H1 (cell line): ENCODE results near the gene MGAT5B. TPM values are rescaled to one million over a fixed set of nuclear protein-coding genes. Genes with fewer than 3 reads are reported as not detected.

Experiments
- CTCF ChIA-PET: fragments of 300-600 bp; sonication (Branson Sonifier 250); formaldehyde crosslinking; loops from one replicate; lab custom pipeline; 2021; ENCODE audit not compliant: partially characterized antibody; lab: Charles Lee
- POLR2A ChIA-PET: fragments of 300-600 bp; sonication (Branson Sonifier 250); formaldehyde crosslinking; loops from one replicate; lab custom pipeline; 2021; ENCODE audit warnings: inconsistent platforms; ENCODE audit not compliant: partially characterized antibody; lab: Charles Lee
- DNase-seq, 2 experiments: peaks; one replicate each; pipeline versions ENCODE4 v3.0.0 to v3.0.0-alpha.2; 2010 to 2022; ENCODE audit warnings: low spot score in 2 of 2, low read depth in 1 of 2, mixed read lengths in 1 of 2
- FAIRE-seq: peaks from 2 replicates; lab custom pipeline; 2011; peaks lifted over from hg19 to GRCh38; lab: Jason Lieb, UNC
- H2AFZ ChIP-seq: 2 replicates; pipeline ENCODE4 v1.8.1; 2012; ENCODE audit warnings: low read length, inconsistent platforms
- H2AK5ac ChIP-seq: 2 replicates; pipeline ENCODE4 v1.6.1; 2013; ENCODE audit warnings: low read depth, low read length
- H2BK120ac ChIP-seq: replicated peaks from 2 replicates; pipeline ENCODE3; 2013; ENCODE audit warnings: low read depth, low read length, inconsistent platforms
- H2BK12ac ChIP-seq: 2 replicates; pipeline ENCODE4 v1.6.1; 2013; ENCODE audit warnings: low read depth, low read length
- H2BK15ac ChIP-seq: 2 replicates; pipeline ENCODE4 v1.6.1; 2013; ENCODE audit warnings: low read length
- H2BK20ac ChIP-seq: 2 replicates; pipeline ENCODE4 v1.6.1; 2013; ENCODE audit warnings: low read length
- H2BK5ac ChIP-seq: 2 replicates; pipeline ENCODE4 v1.6.1; 2013; ENCODE audit warnings: low read depth, low read length
- H3K14ac ChIP-seq: 2 replicates; pipeline ENCODE4 v1.6.1; 2013; ENCODE audit warnings: inconsistent platforms; ENCODE audit not compliant: insufficient read length
- H3K18ac ChIP-seq: 2 replicates; pipeline ENCODE4 v1.6.1; 2013; ENCODE audit warnings: low read length; ENCODE audit errors: extremely low read depth
- H3K23ac ChIP-seq: 2 replicates; pipeline ENCODE4 v1.6.1; 2013; ENCODE audit warnings: inconsistent platforms; ENCODE audit not compliant: insufficient read length
- H3K23me2 ChIP-seq: 2 replicates; pipeline ENCODE4 v1.6.1; 2013; ENCODE audit warnings: low read depth, low read length
- H3K27ac ChIP-seq: 2 replicates; pipeline ENCODE4 v1.6.1; 2011; ENCODE audit warnings: low read depth, low read length, inconsistent platforms
- H3K27me3 ChIP-seq, 4 experiments: replicated peaks in 1 of 4; 1 replicate in 1 of 4; 2 replicates in 3 of 4; pipeline versions ENCODE4 v1.6.1 to v1.8.1; 2011 to 2013; ENCODE audit warnings: low read length in 3 of 4, mild to moderate bottlenecking in 3 of 4, inconsistent platforms in 2 of 4, mixed read lengths in 2 of 4, moderate library complexity in 1 of 4; ENCODE audit not compliant: control insufficient read depth in 3 of 4, insufficient read depth in 3 of 4; ENCODE audit errors: extremely low read depth in 1 of 4
- H3K36me3 ChIP-seq, 4 experiments: 2 replicates each; pipeline versions ENCODE4 v1.6.1 to v1.8.1; 2011 to 2013; ENCODE audit warnings: mild to moderate bottlenecking in 4 of 4, low read length in 3 of 4, moderate library complexity in 2 of 4, control low read depth in 1 of 4, inconsistent platforms in 1 of 4; ENCODE audit not compliant: insufficient read depth in 4 of 4, control insufficient read depth in 2 of 4
- H3K4ac ChIP-seq: replicated peaks from 2 replicates; pipeline ENCODE3; 2013; ENCODE audit warnings: low read length, low read depth, mixed read lengths, inconsistent platforms; ENCODE audit not compliant: insufficient read length
- H3K4me1 ChIP-seq, 4 experiments: replicated peaks in 1 of 4; 1 replicate in 1 of 4; 2 replicates in 3 of 4; pipeline versions ENCODE4 v1.6.1 to v1.8.1; 2011 to 2013; ENCODE audit warnings: low read length in 3 of 4, inconsistent platforms in 2 of 4, mixed read lengths in 1 of 4; ENCODE audit not compliant: insufficient read depth in 4 of 4, control insufficient read depth in 3 of 4
- H3K4me2 ChIP-seq, 2 experiments: 2 replicates each; pipeline versions ENCODE4 v1.6.1 to v1.8.1; 2011 to 2013; ENCODE audit warnings: low read depth in 2 of 2, low read length in 2 of 2, control low read depth in 1 of 2, inconsistent platforms in 1 of 2, mild to moderate bottlenecking in 1 of 2; ENCODE audit not compliant: insufficient read depth in 1 of 2
- H3K4me3 ChIP-seq, 4 experiments: fragments of 200-600, 300-600 bp in 1 of 4; sonication (generic), shearing (Covaris generic), sonication (Bioruptor Twin) in 1 of 4; 2 replicates each; pipeline versions ENCODE4 v1.5.1 to v1.8.1; 2011 to 2016; ENCODE audit warnings: low read length in 4 of 4, low read depth in 3 of 4, control low read depth in 2 of 4, inconsistent platforms in 2 of 4, mild to moderate bottlenecking in 2 of 4, mixed read lengths in 1 of 4, moderate library complexity in 1 of 4; ENCODE audit not compliant: insufficient read depth in 2 of 4; ENCODE audit errors: extremely low read depth in 1 of 4
- H3K56ac ChIP-seq: replicated peaks from 2 replicates; pipeline ENCODE3; 2013; ENCODE audit warnings: low read depth, mild to moderate bottlenecking, mixed read lengths, low read length, inconsistent platforms; ENCODE audit not compliant: insufficient read length
- H3K79me1 ChIP-seq: 2 replicates; pipeline ENCODE4 v1.6.1; 2013; ENCODE audit warnings: low read depth, low read length, control low read depth
- H3K79me2 ChIP-seq, 2 experiments: 2 replicates each; pipeline versions ENCODE4 v1.6.1 to v1.8.1; 2012 to 2013; ENCODE audit warnings: low read length in 2 of 2, mild to moderate bottlenecking in 2 of 2, inconsistent platforms in 1 of 2; ENCODE audit not compliant: insufficient read depth in 2 of 2, control insufficient read depth in 1 of 2
- H3K9ac ChIP-seq, 4 experiments: replicated peaks in 1 of 4; 1 replicate in 1 of 4; 2 replicates in 3 of 4; pipeline versions ENCODE4 v1.6.1 to v1.8.1; 2011 to 2013; ENCODE audit warnings: low read depth in 3 of 4, low read length in 3 of 4, control low read depth in 2 of 4, mild to moderate bottlenecking in 2 of 4, moderate library complexity in 2 of 4, inconsistent platforms in 1 of 4; ENCODE audit errors: extremely low read depth in 1 of 4
- H3K9me3 ChIP-seq, 2 experiments: 2 replicates each; pipeline versions ENCODE4 v1.6.1 to v1.8.1; 2012 to 2013; ENCODE audit warnings: mild to moderate bottlenecking in 2 of 2, moderate library complexity in 2 of 2, control low read depth in 1 of 2, inconsistent platforms in 1 of 2, low read depth in 1 of 2, low read length in 1 of 2, mixed read lengths in 1 of 2; ENCODE audit not compliant: insufficient read depth in 2 of 2
- H4K20me1 ChIP-seq, 2 experiments: replicated peaks in 1 of 2; 2 replicates each; pipeline versions ENCODE3 to v1.8.1; 2011 to 2013; ENCODE audit warnings: inconsistent platforms in 2 of 2, low read length in 2 of 2, mild to moderate bottlenecking in 1 of 2; ENCODE audit not compliant: insufficient read depth in 2 of 2, control insufficient read depth in 1 of 2
- H4K5ac ChIP-seq: 2 replicates; pipeline ENCODE4 v1.6.1; 2013; ENCODE audit warnings: low read length, low read depth, mixed read lengths, inconsistent platforms; ENCODE audit not compliant: insufficient read length
- H4K8ac ChIP-seq: 2 replicates; pipeline ENCODE4 v1.8.0; 2013; ENCODE audit warnings: mild to moderate bottlenecking, moderate library complexity, low read length, inconsistent platforms; ENCODE audit not compliant: insufficient read depth; ENCODE audit errors: extremely low read depth
- H4K91ac ChIP-seq: replicated peaks from 2 replicates; pipeline ENCODE3; 2013; ENCODE audit warnings: low read length, mixed read lengths, inconsistent platforms; ENCODE audit not compliant: insufficient read length
- ASH2L ChIP-seq: fragments of 200-600, 300-600 bp; sonication (generic); IDR thresholded peaks from one replicate; pipeline ENCODE4 v1.7.1; 2017; ENCODE audit warnings: low read length
- BACH1 ChIP-seq: IDR thresholded peaks from 2 replicates; pipeline ENCODE4 v1.6.1; 2012; ENCODE audit warnings: low read length, improper control_type of control experiment
- BCL11A ChIP-seq, 2 experiments: IDR thresholded peaks; one replicate each; pipeline ENCODE4 v1.6.1; 2011; ENCODE audit warnings: low read depth in 2 of 2, low read length in 2 of 2, mild to moderate bottlenecking in 2 of 2
- CTBP2 ChIP-seq: IDR thresholded peaks from 2 replicates; pipeline ENCODE4 v1.7.0; 2011; ENCODE audit warnings: borderline replicate concordance, mild to moderate bottlenecking, moderate library complexity, mixed read lengths, low read length; ENCODE audit not compliant: insufficient read depth, insufficient read length
- E2F6 ChIP-seq: IDR thresholded peaks from 2 replicates; pipeline ENCODE4 v1.6.1; 2012; ENCODE audit warnings: inconsistent platforms
- EP300 ChIP-seq, 2 experiments: IDR thresholded peaks; 1 replicate in 1 of 2; 2 replicates in 1 of 2; pipeline ENCODE4 v1.6.1; 2011 to 2012; ENCODE audit warnings: low read depth in 2 of 2, low read length in 2 of 2, mild to moderate bottlenecking in 2 of 2, borderline replicate concordance in 1 of 2, inconsistent platforms in 1 of 2, moderate library complexity in 1 of 2
- GABPA ChIP-seq: IDR thresholded peaks from 2 replicates; pipeline ENCODE4 v1.6.1; 2011; ENCODE audit warnings: mild to moderate bottlenecking, low read length, moderate library complexity, borderline replicate concordance; ENCODE audit not compliant: insufficient read depth
- KDM1A ChIP-seq: fragments of 200-600, 300-600 bp; sonication (generic); IDR thresholded peaks from 2 replicates; pipeline ENCODE4 v1.7.1; 2016; ENCODE audit warnings: mild to moderate bottlenecking, low read length, borderline replicate concordance
- POLR2A ChIP-seq, 2 experiments: IDR thresholded peaks; 1 replicate in 1 of 2; 2 replicates in 1 of 2; pipeline ENCODE4 v1.6.1; 2011; ENCODE audit warnings: low read depth in 2 of 2, low read length in 2 of 2, mild to moderate bottlenecking in 2 of 2; ENCODE audit errors: control extremely low read depth in 1 of 2
- SIRT6 ChIP-seq: IDR thresholded peaks from one replicate; pipeline ENCODE4 v1.7.1; 2012; ENCODE audit warnings: low read length, inconsistent platforms
- USF2 ChIP-seq: IDR thresholded peaks from 2 replicates; pipeline ENCODE4 v1.6.1; 2011; ENCODE audit warnings: low read length, improper control_type of control experiment
- WGBS, 2 experiments: shearing (Covaris generic) in 1 of 2; methylation state at CpG; one replicate each; pipeline versions ENCODE4 v1.1.6 to v1.1.7; 2013 to 2015; ENCODE audit warnings: low lambda C conversion rate in 2 of 2, mixed read lengths in 2 of 2, inconsistent platforms in 1 of 2, low coverage in 1 of 2, missing lambda C conversion rate in 1 of 2; ENCODE audit not compliant: insufficient replicate concordance in 2 of 2, insufficient coverage in 1 of 2, insufficient read length in 1 of 2; ENCODE audit errors: extremely low coverage in 1 of 2, missing lambda C conversion rate in 1 of 2; 5-methylcytosine and 5-hydroxymethylcytosine counted together
- polyA plus RNA-seq, 7 experiments: library from polyadenylated mRNA; depleted of rRNA in 3 of 7; stranded (reverse) in 5 of 7; unstranded in 2 of 7; fragments of >200 nt in 5 of 7; fragments of 200-250 nt in 2 of 7; gene quantifications; 1 replicate in 5 of 7; 2 replicates in 1 of 7; 4 replicates in 1 of 7; pipeline versions ENCODE4 v1.2.1 to v1.2.3, GENCODE V29; 2011 to 2013; ENCODE audit warnings: missing spikeins in 2 of 7, mixed read lengths in 2 of 7
- total RNA-seq: library from RNA; stranded (reverse); fragmentation: NEBNext Ultra II Directional; extraction: Animal tissue kit (Norgen Biotek cat#: 25700); gene quantifications from 2 replicates; pipeline ENCODE4 v1.2.1, GENCODE V29; 2021

MGAT5B gene
- total and polyA plus RNA-seq, 2 of the 8 experiments (the other 6 are each of a cell fraction or from before 2014, with no cell fraction given) = 7.9 to 8.2 TPM

- H3K4ac ChIP-seq = no peak overlapping the region
- no peak overlapping the region for H4K91ac ChIP-seq
- no peak overlapping the region for H3K56ac ChIP-seq
- H2AK5ac ChIP-seq = no peak overlapping the region
- H3K27me3 ChIP-seq = no peaks in the 10 kb centered on the region; a peak in 1 of 7 replicates
- no peak overlapping the region for H4K5ac ChIP-seq
- H3K9me3 ChIP-seq = no peaks in the 10 kb centered on the region
- H2BK12ac ChIP-seq = peak overlapping the region; percentile 71; the same call in 1 of the 2 replicates
- ChIA-PET POLR2A (no interaction called here), CTCF (interaction anchor here (0.6 to 4.6 kb wide), 4 partner anchors 11 to 262 kb away, joined by 3 to 26 read pairs (median 4); no protein-coding TSS in a partner anchor)
- no peaks in the 10 kb centered on the region for H3K23me2 ChIP-seq
- WGBS, 2 experiments = 91% methylated on average over 24 of the region's 24 CpGs; no CpG with 5 or more reads in 1 of the 2 experiments
- no peak overlapping the region for H3K9ac ChIP-seq
- H2BK120ac ChIP-seq = no peak overlapping the region
- no peaks in the 10 kb centered on the region for H3K36me3 ChIP-seq
- no peak overlapping the region for H3K23ac ChIP-seq
- no peaks in the 10 kb centered on the region for H3K4me1 ChIP-seq
- H3K79me2 ChIP-seq = no peaks in the 10 kb centered on the region
- H3K14ac ChIP-seq = peak overlapping the region; percentile 14
- no peak overlapping the region for H3K18ac ChIP-seq
- no peak overlapping the region for H2BK15ac ChIP-seq
- H3K79me1 ChIP-seq = no peaks in the 10 kb centered on the region
- H4K20me1 ChIP-seq = no peaks in the 10 kb centered on the region
- H2BK5ac ChIP-seq = no peak overlapping the region
- no peak overlapping the region for H3K4me2 ChIP-seq
- FAIRE-seq (no peak), DNase-seq (no peak)
- H2BK20ac ChIP-seq = no peak overlapping the region; the same call in 1 of the 2 replicates
- no peak overlapping the region for H3K27ac ChIP-seq
- H3K4me3 ChIP-seq = no peak overlapping the region
- no peak overlapping the region for H4K8ac ChIP-seq
- H2AFZ ChIP-seq = no peak overlapping the region
- TF ChIP-seq KDM1A (no peak), BCL11A (IDR thresholded peaks at IDR 0.05; ENCODE audit: low read depth in 2 of 2, low read length in 2 of 2) (no peak), CTBP2 (no peak), USF2 (no peak), ASH2L (no peak), E2F6 (no peak), SIRT6 (no peak), EP300 (IDR thresholded peaks at IDR 0.05; ENCODE audit: borderline replicate concordance in 1 of 2, low read depth in 2 of 2, low read length in 2 of 2) (no peak), GABPA (no peak), POLR2A (IDR thresholded peaks at IDR 0.05; ENCODE audit: control extremely low read depth in 1 of 2, low read depth in 2 of 2, low read length in 2 of 2) (no peak), BACH1 (no peak)
Observed at GRCh38 chr17:76826330-76827068, 41.7 kb upstream of the MGAT5B start.
